Metanephros (tissue), 2 donors: ENCODE measurements around the gene LAX1. TPM values are rescaled to one million over a fixed set of nuclear protein-coding genes. Genes with fewer than 3 reads are reported as not detected.

ENCODE experiments used
- small RNA-seq: library from RNA; depleted of rRNA; stranded (forward); fragments of <200 nt; gene quantifications from one replicate; pipeline ENCODE3, GENCODE V24; 2014; ENCODE audit warnings: low replicate concordance
- total RNA-seq: library from RNA; depleted of rRNA; stranded (reverse); fragments of >200 nt; gene quantifications from one replicate; pipeline ENCODE4 v1.2.3, GENCODE V29; 2014

Gene LAX1, protein sequence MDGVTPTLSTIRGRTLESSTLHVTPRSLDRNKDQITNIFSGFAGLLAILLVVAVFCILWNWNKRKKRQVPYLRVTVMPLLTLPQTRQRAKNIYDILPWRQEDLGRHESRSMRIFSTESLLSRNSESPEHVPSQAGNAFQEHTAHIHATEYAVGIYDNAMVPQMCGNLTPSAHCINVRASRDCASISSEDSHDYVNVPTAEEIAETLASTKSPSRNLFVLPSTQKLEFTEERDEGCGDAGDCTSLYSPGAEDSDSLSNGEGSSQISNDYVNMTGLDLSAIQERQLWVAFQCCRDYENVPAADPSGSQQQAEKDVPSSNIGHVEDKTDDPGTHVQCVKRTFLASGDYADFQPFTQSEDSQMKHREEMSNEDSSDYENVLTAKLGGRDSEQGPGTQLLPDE
- total RNA-seq, result 0.29 TPM

DNA sequence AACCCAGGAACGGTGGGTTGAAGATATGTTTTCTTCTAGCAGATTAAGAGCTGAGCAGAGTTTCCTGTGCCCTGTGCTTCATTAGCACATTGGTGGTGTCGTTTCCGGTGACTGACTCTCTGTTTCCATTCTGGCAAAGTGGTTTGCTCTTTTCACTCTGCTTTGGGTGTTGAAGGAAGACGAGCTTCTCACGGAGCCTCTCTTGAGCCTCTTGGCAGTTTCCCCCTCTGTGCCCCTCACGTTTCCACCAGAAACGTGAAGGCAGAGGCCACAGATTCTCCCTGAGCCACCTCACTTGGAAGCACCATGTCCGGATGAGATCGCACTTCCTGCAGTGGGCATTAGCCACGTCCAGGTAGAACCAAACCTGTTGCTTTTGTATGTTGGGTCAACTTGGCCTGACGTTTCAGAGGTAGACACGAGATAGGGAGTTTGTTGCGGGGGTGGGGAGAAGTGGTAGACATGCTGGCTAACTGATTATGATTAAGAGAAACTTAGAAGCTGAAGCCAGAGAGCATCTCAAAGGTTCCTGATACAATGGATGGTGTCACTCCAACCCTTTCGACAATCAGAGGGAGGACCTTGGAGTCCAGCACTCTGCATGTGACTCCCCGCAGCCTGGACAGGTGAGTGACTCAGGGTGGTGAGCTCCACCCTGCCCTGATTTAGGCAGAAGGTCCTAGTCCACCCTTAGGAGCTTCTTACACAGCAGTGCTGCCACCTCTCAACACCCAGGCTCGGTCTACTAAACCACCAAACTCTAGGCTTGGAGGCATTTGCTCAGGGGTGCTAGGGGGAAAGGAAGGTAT lies at the start of gene LAX1:
Gene LAX1, plus strand, starts transcription at position 155 of the 809 bp plus-strand sequence. Its CDS starts 383 bp downstream, at position 538.

DNA sequence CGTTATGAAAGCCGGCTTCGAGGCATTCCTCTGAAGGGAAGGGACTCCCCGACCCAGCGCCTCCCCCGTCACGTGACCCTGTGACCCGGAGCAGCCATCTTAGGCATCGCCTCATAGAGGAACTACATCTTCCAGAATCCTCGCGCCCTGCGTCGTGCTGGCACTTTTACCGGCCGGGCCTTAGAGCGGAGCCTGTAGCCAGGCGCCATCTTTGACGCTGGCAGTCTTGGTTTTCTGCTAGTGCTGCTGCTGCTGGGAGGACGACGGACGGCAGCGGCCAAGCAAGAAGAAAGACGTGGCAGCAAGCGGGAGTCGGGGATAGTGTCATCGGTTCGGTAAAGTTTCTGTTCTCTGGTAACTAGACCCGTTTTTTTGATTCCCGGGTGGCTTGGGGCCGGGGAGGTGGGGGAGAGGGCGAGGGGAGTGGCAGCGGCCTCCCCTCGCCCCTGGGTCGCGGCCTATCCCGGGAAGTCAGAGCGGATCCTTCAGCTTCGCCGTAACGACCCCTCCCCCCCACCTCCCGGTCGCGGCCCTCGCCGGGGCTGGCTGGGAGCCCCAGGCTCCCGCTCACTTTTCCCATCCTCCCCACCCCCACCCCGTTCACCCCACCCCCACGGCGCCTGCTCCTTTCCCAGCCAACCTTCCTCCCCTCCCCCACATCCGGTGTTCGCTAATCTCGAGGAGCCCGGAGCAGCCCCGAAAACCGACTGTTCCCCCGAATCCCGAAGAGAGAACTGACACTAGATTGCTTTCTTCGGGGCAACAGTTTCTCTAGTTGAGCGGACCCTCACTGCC lies 30.7 kb downstream of the LAX1 start, which contains the start of the genes ZBED6 and ZC3H11A:
Gene ZBED6, plus strand, starts transcription at position 183 of the 795 bp plus-strand sequence. CDS start 1,900 bp downstream, outside the sequence.
Gene ZC3H11A, plus strand, starts transcription at position 183 of the 795 bp plus-strand sequence. CDS start 21,448 bp downstream, outside the sequence.

Small RNA genes lying within 50 kb of the gene (small RNA-seq; reads per million reads assigned to genes)
- 411 reads per million, percentile 99 among the genes with 10 or more reads in this experiment for gene SNORA77
- 0.14 reads per million for gene ZC3H11A

Other genes with a start within 250 kb of the LAX1 start
- gene ATP2B4, start 138.4 kb upstream of the LAX1 start, total RNA-seq, result 52.3 TPM
- gene ZBED6, start 30.4 kb downstream of the LAX1 start, total RNA-seq, result 28.2 TPM
- 102 TPM for gene ZC3H11A, start 30.4 kb downstream of the LAX1 start, total RNA-seq
- 48.2 TPM for gene SNRPE, start 96.4 kb downstream of the LAX1 start, total RNA-seq